DOHH2 (cell line): ENCODE results near the gene HOXB13.

Source experiments
- CTCF ChIP-seq: fragments of 200-600 bp; sonication (generic); IDR thresholded peaks from one replicate; pipeline ENCODE4 v1.5.1; 2014; ENCODE audit warnings: antibody characterized with exemption, mild to moderate bottlenecking, low read depth, low read length; ENCODE audit not compliant: poor library complexity, severe bottlenecking
- EZH2phosphoT487 ChIP-seq: fragments of 200-600 bp; sonication (generic); IDR thresholded peaks from 2 replicates; pipeline ENCODE4 v1.6.1; 2017; ENCODE audit warnings: borderline replicate concordance, mild to moderate bottlenecking, antibody characterized with exemption, low read length, moderate library complexity, mixed read lengths

- no peak for TF ChIP-seq CTCF
- no peak for TF ChIP-seq EZH2phosphoT487
Observed at GRCh38 chr17:48718761-48719641, 9.5 kb downstream of the HOXB13 start.
